NCI-H526 (cell line): ENCODE data around the gene GPATCH1.
A peak's percentile ranks its signal among the peaks of the same experiment; 100 is the strongest.
"Not testable (repeated sequence)": the region's sequence is repeated elsewhere in the genome, so short reads cannot be mapped to it uniquely, and the experiment has no call there.

Source experiments
- DNase-seq, 2 experiments: peaks; one replicate each; lab custom pipeline; 2025; lab: John Stamatoyannopoulos, UW

GPATCH1 gene

DNA sequence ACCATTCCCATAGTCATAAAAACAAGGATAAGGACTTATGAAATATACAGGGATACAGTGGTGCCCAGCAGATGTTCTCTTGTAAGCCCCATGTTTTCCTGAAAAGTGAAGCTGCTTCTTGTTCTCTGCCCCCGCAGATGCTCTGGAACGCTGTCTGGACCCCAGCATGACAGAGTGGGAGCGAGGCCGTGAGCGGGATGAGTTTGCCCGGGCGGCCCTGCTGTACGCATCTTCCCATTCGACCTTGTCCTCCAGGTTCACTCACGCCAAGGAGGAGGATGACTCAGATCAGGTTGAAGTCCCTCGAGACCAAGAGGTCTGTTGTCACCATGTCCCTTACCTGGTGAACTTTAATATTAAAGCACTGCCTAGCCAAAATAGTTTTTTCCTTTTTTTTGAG is 30.6 kb downstream of the GPATCH1 start:
- no peak for DNase-seq

DNA sequence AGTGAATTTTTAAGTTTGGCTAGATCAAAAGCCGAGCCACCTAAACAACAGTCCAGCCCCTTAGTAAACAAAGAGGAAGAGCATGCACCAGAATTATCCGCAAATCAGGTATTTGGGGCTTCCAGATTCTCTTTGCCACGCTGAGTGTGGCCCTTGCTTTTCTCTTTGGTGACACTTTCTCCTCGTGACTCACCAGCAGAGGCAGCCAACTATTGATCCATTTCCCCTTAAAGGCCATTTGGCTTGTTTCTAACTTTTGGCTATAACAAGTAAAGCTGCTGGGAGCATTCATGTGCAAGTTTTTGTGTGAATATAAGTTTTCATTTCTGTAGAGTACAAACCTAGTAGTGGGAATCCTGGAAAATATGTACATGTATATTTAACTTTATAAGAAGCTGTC is 33.3 kb downstream of the GPATCH1 start:
- DNase-seq, result no peak

DNA sequence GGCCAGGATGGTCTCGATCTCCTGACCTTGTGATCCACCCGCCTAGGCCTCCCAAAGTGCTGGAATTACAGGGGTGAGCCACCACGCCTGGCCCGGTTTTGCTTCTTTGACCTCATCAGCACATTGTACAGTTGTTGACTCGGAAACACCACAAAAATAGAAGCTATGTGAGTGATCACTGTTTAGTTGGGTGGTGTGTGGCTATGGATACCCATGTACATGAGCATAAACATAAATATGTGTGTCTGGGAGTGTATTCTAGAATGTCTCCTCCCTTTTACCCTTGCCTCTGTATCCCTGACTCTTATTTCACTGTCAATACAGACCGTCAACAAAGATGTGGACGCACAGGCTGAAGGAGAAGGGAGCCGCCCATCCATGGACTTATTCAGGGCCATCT is 36.5 kb downstream of the GPATCH1 start:
- DNase-seq, result no peak

DNA sequence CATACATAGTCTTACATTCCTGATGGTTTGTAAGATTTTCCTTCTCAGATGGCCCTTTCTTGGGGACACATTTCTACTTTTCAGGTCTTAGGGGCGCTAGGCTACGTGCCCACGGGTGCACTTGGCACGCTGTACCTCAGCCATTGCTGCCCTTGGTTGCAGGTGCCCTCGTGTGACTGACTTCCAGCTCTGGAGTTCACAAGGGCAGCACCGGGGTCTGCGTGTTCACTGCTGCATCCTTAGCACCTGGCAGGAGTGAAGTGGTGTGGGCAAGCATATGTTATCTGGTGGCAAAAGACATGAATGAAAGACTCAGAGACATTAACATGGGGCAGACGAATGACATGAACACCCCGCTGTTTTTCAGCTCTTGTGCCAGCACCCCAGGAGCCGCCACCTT is 37.7 kb downstream of the GPATCH1 start:
- no peak for DNase-seq

DNA sequence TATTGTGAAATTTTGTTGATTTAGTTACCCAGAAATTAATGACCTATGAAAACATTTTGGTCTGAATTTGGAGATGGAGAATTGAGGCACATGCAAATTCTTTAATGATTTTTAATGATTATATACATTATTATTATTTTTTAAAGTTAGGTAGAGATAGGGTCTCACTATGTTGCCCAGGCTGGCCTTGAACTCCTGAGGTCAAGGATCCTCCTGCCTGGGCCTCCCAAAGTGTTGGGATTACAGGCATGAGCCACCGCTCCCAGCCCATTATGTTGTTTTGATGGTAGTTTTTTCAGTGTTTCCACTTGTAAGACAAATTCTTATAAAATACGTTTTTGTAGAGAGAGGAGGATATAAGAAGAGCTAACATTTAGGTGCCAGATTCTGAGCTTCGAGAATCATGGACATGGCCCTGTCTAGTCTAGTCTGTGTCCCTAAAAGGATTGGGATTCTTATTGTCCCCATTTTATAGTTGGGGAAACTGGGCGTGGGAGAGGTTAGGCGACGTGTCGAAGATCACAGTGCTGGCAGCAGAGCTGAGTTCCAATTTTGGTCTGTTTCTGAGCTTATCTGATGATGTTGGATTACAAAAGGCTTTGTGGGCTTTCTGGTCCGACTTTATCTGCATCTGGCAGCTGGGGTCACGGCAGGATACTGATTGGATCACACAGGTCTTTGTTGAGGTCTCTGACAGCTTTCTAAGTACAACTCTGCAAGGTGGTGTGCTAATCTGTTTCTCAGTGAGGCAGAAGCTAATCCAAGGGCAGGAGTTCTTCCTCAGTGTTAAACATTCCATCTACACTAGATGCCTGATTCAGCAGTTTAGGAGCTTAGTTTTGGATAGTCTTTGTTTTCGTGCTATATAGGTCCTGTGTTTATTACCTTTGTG is 43.5 kb downstream of the GPATCH1 start:
- DNase-seq, result no peak

DNA sequence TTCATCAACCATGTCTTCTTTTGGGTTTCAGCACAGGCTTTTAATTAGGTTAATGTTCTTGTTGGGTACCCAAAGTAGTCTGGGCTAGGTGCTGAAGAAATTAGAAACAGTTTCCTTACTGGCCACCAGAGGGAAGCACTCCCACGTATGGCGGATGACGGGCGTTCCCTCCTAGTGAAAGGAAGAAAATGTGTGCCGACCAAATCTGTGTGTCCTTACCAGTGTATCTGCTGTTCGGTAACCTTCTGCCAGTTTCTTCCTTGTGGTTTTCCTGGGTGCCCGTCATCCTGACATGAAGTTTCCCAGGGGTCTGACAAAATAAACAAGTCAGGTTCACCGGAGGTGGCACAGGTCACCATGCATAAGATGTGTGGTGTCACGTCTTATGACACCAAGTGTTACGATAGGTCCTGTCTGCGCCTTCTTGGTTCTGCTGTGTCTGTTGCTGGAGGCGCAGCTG is 45.0 kb downstream of the GPATCH1 start:
- DNase-seq, result peak; percentile 43 to 82

DNA sequence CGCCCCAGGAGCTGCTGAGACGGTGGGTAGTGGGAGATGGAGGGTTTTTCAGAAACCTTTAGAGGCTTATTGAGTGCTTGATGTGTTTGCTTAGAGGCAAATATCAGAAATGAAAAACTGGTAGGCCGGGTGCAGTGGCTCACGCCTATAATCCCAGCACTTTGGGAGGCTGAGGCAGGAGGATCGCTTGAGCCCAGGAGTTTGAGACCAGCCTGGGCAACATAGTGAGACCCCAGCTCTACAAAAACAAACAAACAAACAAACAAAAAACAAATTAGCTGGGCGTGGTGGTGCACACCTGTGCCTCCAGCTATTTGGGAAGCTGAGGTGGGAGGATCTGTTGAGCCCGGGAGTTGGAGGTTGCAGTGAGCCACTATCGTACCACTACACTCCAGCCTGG is 45.7 kb downstream of the GPATCH1 start:
- not testable (repeated sequence) for DNase-seq

DNA sequence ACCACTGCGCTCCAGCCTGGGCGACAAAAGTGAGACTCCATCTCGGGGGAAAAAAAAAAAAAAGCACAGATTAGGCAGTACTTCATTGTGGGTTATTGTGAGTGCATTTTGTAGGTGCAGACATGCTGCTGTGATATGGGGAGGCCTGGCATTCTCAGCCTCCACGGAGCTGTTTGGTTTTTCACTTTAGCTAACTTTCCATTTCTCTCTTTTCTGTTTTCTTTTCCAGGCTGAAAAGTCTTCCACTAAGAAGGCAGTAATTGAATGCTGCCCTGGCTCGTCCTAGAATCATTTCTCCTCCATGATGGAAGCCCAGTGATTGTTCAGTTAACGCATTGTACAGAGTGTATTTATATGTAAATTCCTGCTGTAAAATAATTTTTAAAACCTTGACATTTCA is 48.9 kb downstream of the GPATCH1 start:
- no peak for DNase-seq

DNA sequence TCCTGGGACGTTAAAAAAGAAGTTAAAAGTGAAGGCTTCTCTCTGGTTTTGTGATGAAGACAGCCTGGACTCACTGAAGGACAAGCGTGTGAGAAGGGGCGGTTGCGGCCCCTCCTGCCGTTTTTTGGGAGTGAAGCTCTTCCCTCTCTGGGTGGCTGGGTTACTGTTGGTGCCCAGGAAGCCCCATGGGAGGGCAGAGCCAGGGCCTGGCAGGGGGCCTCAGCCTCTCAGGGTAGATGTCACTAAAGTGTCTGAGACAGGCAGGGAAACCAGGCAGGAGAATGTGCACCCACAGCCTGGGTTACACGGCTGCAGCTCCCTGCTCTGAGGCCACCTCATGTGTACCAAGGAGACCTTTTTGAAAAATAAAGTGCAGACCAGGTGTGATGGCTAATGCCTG is 49.5 kb downstream of the GPATCH1 start:
- DNase-seq, result no peak

DNA sequence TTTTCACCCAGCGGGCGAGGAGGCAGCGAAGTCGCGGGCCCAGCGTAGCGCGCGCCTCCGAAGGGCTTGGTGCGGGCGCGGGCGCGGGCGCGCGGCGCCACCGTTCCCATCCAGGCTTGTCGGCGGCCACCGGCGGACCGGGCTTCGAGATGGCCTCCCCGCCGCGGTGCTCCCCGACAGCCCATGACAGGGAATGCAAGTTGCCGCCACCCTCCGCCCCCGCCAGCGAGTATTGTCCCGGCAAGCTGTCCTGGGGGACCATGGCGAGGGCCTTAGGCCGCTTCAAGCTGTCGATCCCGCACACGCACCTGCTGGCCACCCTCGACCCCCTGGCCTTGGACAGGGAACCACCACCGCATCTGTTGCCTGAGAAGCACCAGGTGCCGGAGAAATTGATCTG is 51.0 kb downstream of the GPATCH1 start, which contains the start of gene WDR88:
TSS of gene WDR88 (plus strand) at position 94 of the 400 bp plus-strand sequence. CDS start at position 150, 56 bp downstream.
- DNase-seq, result no peak

DNA sequence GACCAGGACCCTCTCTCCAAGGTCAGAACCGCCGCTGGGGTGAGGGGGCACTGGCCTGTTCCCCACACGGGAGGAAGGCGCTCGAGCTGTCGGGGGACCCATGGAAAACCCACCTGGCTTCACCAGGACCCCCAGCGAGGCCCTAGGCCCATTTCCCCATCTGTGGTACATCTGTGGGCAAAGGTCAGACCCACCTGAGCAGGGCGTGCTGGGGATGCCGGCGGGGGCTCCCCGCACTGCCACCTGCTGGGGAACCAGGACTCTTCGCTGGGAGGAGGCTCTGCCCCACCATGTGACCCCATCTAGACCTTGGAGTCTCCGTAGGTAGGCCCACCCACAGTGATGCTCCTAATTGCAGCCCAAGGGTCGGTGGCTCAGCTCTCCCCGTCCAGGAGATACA is 51.4 kb downstream of the GPATCH1 start:
- DNase-seq, result no peak

DNA sequence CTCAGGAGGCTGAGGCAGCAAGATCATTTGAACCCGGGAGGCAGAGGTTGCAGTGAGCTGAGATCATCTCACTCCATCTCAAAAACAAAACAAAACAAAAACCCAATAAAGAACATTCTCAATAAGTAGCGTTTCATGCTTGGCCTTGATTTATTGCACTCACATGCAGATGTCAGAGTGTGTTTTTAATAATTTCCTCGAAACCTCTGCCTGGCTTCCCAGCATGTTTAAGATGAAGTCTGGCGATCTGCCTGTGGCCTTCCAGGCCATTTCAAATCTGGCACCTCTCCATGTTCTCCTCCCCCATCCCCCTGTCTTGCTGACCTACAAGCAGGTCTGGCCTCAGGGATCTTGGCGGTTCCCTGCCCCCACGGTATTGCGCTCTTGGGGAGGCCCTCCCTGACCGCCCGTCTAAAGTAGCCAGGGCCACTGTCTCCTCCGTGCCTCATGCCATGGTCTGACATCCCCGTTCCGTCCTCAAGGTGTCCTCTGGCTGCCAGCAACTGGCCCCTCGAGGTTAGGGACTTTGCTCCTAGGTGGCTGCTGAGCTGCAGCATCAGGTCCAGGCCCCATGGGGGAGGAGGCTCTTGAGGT is 52.6 kb downstream of the GPATCH1 start:
- DNase-seq, result no peak

DNA sequence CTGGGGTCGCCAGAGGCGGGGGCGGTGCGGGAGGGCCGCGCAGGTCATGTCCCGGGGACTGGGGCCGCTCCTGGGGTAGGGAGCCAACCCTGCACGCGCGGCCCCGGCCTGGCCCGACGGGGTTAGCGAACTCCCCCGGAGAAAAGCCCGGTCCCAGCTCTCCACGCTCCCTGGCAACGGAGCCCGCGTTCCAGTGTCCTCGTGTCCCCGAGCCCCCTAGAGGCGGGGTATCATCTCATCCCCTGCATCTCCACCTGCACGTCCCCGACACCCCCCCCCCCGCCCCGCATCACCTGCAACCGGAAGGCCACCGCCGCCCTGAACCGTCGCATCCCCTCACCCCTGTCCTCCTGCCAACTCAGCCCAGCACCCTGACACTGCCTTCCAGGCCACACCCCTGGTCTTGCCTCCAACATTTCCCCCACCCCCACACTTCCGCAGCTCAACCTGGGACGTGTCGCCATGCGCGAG is 53.6 kb downstream of the GPATCH1 start:
- peak in 1 of 2 experiments; percentile 72 for DNase-seq

DNA sequence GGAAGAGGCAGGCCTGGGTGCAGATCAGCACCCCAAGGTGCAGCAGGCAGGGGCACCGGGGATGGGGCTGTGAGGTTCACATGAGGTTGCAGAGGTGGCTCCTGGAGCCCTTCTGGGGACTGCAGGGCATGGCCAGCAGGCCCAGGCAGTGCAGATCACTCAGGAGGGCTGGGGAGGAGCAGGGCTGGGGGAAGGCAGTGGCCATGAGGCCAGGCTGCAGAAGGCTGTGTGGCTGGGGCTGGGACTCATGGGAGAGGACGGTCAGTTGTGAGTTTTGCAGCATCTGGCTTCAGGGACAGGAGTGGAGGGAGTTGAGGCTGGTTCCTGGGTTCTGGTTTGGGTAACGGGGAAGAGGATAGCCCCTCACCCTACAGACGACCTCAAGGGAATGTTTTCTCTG is 58.2 kb downstream of the GPATCH1 start:
- no peak for DNase-seq

DNA sequence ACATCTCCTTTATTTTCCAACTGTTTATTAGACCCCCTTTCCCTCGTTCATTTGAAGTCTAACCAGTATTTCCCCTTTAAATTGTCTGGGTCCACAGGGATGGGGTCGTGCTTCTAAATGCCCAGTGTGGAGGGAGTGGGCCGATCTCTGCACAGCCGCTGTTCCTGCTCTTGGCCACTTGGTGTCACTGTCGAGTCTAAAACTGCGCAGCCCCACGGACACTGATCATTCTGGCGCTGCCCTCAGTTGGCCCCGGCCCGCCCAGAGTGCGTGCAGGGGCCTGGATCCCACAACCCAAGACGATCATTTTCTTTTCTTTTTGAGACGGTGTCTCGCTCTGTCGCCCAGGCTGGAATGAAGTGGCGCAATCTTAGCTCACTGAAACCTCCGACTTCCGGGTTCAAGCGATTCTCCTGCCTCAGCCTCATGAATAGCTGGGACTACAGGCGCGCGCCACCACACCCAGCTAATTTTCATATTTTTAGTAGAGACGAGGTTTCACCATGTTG is 63.0 kb downstream of the GPATCH1 start:
- peak; percentile 39 to 87 for DNase-seq

DNA sequence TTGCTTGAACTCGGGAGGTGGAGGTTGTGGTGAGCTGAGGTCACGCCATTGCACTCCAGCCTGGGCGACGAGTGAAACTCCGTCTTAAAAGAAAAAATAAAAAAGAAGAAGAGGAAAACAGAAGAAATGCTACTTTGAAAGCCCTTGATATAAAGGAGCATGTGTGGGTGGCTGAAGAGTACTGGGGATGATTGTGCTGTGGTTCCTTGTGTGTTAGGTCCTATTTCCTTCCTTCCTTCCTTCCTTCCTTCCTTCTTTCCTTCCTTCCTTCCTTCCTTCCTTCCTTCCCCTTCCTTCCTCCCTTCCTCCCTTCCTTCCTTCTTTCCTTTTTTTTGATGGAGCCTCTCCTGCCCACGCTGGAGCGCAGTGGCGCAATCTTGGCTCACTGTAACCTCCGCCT is 65.2 kb downstream of the GPATCH1 start:
- no peak for DNase-seq

DNA sequence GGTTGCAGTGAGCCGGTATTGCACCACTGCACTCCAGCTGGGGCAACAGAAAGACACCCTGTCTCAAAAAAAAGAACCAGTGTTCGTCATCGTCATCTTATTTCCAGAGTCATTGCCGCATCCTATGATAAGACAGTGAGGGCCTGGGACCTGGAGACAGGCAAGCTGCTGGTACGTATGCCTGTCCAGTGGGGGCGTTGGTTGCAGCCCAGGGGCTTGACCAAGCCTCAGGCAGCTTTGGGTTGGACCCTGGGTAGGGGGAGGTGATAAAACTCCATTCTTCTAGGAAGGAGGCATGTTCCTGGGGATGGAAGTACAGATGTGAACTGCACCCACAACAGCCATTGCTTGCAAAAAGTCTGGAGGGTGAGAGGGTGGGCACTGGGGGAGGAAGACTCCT is 66.6 kb downstream of the GPATCH1 start:
- DNase-seq, result no peak

DNA sequence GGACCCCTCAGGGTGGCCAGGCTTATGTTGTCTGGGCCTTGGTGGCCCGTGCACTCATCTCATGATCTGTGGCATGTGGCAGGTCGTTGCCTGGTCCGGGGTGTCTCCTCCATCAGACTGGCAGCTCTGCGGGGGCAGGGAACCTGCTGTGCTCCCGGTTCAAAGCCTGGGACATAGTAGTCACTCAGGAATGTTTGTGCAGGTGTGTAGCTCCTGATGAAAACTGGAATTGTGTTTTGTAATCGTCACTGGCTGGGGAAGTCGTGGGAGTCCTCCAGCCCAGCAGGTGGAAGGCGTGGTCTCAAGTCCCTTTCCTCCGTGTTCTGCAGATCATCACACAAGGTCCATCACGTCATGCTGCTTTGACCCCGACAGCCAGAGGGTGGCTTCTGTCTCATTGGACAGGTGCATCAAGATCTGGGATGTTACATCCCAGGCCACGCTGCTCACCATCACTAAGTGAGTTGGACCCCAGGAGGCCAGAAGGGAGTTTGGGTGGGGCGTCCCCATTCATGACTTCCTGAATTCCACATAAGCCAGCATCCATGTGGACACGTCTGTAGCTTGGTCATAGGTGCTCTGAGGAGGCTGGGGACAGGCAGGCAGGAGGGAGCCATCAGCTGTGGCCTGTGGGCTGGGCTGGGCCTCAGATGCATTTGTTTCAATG is 70.0 kb downstream of the GPATCH1 start:
- DNase-seq, result no peak

DNA sequence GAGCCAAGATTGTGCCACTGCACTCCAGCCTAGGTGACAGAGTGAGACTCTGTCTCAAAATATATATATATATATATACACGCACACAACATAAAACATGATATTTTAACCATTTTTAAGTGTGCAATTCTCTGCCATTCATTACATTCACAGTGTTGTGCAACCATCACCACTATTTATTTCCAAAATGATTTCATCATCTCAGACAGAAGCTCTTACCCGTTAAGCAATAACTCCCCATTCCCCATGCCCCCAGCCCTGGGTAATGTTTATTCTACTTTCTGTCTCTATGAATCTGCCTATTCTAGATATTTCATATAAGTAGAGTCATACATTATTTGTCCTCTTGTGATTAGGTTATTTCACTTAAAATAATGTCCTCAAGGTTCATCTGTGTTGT is 71.2 kb downstream of the GPATCH1 start:
- no peak for DNase-seq

DNA sequence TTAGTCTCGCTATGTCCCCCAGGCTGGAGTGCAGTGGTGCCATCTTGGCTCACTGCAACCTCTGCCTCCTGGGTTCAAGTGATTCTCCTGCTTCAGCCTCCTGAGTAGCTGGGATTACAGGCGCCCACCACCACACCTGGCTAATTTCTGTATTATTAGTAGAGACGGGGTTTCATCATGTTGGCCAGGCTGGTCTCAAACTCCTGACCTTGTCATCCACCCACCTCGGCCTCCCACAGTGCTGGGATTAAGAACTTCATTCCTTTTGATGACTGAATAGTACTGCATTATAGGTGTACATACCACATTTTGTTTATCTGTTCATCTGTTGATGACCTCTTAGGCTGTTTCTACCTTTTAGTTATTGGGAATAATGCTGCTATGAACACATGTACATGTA is 71.6 kb downstream of the GPATCH1 start:
- not testable (repeated sequence) for DNase-seq

DNA sequence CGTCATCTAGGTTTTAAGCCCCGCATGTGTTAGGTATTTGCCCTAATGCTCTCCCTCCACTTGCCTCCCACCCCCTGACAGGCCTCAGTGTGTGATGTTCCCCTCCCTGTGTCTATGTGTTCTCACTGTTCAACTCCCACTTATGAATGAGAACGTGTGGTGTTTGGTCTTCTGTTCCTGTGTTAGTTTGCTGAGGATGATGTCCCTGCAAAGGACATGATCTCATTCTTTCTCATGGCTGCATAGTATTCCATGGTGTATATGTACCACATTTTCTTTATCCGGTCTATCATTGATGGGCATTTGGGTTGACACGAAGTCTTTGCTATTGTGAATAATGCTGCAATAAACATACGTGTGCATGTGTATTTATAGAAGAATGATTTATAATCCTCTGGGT is 73.3 kb downstream of the GPATCH1 start:
- not testable (repeated sequence) for DNase-seq

DNA sequence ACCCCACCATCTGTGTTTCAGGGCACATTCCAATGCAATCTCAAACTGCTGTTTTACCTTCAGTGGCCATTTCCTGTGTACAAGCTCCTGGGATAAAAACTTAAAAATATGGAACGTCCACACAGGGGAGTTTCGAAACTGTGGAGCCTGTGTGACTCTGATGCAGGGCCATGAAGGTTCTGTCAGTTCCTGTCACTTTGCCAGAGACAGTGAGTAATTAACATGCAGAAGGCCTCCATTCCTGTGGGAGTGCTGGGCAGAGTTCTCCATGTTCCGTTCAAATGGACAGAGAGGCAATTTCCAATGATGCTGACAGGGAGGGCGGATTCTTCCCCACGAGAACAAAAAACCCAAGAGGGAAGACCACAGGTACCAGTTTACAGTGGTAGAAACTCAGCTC is 75.4 kb downstream of the GPATCH1 start:
- DNase-seq, result no peak

DNA sequence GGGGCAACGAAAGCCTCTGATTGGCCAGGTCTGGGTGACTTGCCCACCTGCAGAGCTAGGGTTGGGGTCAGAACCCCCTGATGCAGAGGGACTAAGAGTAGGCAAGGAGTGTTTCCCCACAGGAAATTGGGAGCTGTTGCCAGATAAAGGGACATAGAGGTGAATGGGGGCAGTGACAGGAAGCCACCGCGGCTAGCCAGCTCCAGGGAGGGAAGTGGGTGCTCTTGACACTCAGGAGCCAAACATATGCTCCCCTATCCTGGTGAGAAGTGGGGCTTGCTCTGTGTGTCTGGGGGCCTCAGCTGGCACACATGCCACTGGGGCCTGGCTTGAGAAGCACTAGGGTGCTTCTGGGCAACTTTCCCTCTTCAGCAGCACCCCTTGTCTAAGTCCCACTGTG is 76.9 kb downstream of the GPATCH1 start:
- DNase-seq, result no peak
